Spleen (tissue), 11 donors: ENCODE measurements around the gene TTC3. TPM values are rescaled to one million over a fixed set of nuclear protein-coding genes. Genes with fewer than 3 reads are reported as not detected.

Source experiments
- DNase-seq: peaks from one replicate; pipeline ENCODE4 v3.0.0-alpha.2; 2020
- H3K27ac ChIP-seq, 8 donors: fragments of 200-600 bp; sonication (generic) in 7 of 8; 1 replicate in 4 of 8; 2 replicates in 4 of 8; pipeline versions ENCODE4 v1.5.0 to v1.8.0; 2016 to 2021; ENCODE audit warnings: inconsistent platforms in 4 of 8, mild to moderate bottlenecking in 4 of 8, moderate library complexity in 1 of 8
- H3K27me3 ChIP-seq, 7 donors: fragments of 200-600 bp; sonication (generic) in 6 of 7; replicated peaks in 1 of 7; 1 replicate in 4 of 7; 2 replicates in 3 of 7; pipeline versions ENCODE4 v1.5.0 to v1.8.0; 2016 to 2021; ENCODE audit warnings: inconsistent platforms in 3 of 7, mild to moderate bottlenecking in 1 of 7
- H3K36me3 ChIP-seq, 6 donors: fragments of 200-600 bp; sonication (generic) in 5 of 6; 1 replicate in 4 of 6; 2 replicates in 2 of 6; pipeline versions ENCODE4 v1.5.0 to v1.8.0; 2016 to 2021; ENCODE audit warnings: inconsistent platforms in 2 of 6
- H3K4me1 ChIP-seq, 6 donors: fragments of 200-600 bp; sonication (generic) in 5 of 6; 1 replicate in 3 of 6; 2 replicates in 3 of 6; pipeline versions ENCODE4 v1.5.0 to v1.8.0; 2016 to 2021; ENCODE audit warnings: inconsistent platforms in 3 of 6
- H3K4me3 ChIP-seq, 8 donors: fragments of 200-600 bp; sonication (generic) in 7 of 8; 1 replicate in 4 of 8; 2 replicates in 4 of 8; pipeline versions ENCODE4 v1.5.0 to v1.8.0; 2016 to 2021; ENCODE audit warnings: inconsistent platforms in 4 of 8, mild to moderate bottlenecking in 4 of 8, moderate library complexity in 2 of 8
- H3K9me3 ChIP-seq, 8 donors: fragments of 200-600 bp; sonication (generic) in 7 of 8; 1 replicate in 4 of 8; 2 replicates in 4 of 8; pipeline versions ENCODE4 v1.5.0 to v1.8.0; 2016 to 2021; ENCODE audit warnings: inconsistent platforms in 4 of 8
- CTCF ChIP-seq, 11 experiments: fragments of 200-600 bp in 7 of 11; fragments of 450-650 bp in 4 of 11; sonication (generic) in 4 of 11; IDR thresholded peaks in 8 of 11; conservative IDR thresholded peaks in 3 of 11; 1 replicate in 7 of 11; 2 replicates in 4 of 11; pipeline versions ENCODE4 v1.4.0 to v1.8.0; 2016 to 2021; ENCODE audit warnings: antibody characterized with exemption in 11 of 11, inconsistent platforms in 4 of 11, mild to moderate bottlenecking in 1 of 11
- POLR2A ChIP-seq, 3 donors: fragments of 450-650 bp; IDR thresholded peaks; one replicate each; pipeline ENCODE4 v1.5.1; 2017; ENCODE audit warnings: antibody characterized with exemption in 3 of 3, mild to moderate bottlenecking in 1 of 3
- POLR2AphosphoS5 ChIP-seq, 3 donors: sonication (generic); formaldehyde crosslinking; IDR thresholded peaks; one replicate each; pipeline ENCODE4 v1.5.1; 2017; ENCODE audit warnings: antibody characterized with exemption in 3 of 3
- WGBS, 5 donors: extraction: QIAGEN DNeasy Blood & Tissue Kit in 3 of 5; methylation state at CpG; one replicate each; pipeline versions ENCODE4 v1.1.5 to v1.1.7; 2013 to 2018; 5-methylcytosine and 5-hydroxymethylcytosine counted together
- intact Hi-C: fragments of 100-400 bp; cut with DNase I; formaldehyde crosslinking; loops from one replicate; pipeline ENCODE4 v1.15.0; 2023; ENCODE audit warnings: low total_unique reads
- polyA plus RNA-seq, 3 donors: library from polyadenylated mRNA; stranded (reverse); fragments of 200-250 nt; gene quantifications; one replicate each; pipeline ENCODE4 v1.2.1, GENCODE V29; 2013
- total RNA-seq, 7 donors: library from RNA; depleted of rRNA in 3 of 7; stranded (reverse); fragments of >200 nt in 3 of 7; fragmentation: NEBNext Ultra II Directional in 4 of 7; extraction: Animal tissue kit (Norgen Biotek cat#: 25700) in 4 of 7; gene quantifications; one replicate each; pipeline versions ENCODE4 v1.1.0 to v1.2.1, GENCODE V29; 2016 to 2021
- donor health status: healthy with polysubstance abuse.
- donor health status: DM: no; HTN: no; CAD: no; lungs with moderate emphysema.
- donor health status: DM: no; HTN: no; CAD: no.
- donor health status: Bipolar disorder and iron deficiency.
- donor health status: healthy.
- donor health status: DM: no; HTN: no; CAD: no.
- donor health status: DM: yes; HTN: yes; CAD: no.

TTC3 gene
- total and polyA plus RNA-seq, 10 donors: 16.0 to 143 (median 80.7) TPM

DNA sequence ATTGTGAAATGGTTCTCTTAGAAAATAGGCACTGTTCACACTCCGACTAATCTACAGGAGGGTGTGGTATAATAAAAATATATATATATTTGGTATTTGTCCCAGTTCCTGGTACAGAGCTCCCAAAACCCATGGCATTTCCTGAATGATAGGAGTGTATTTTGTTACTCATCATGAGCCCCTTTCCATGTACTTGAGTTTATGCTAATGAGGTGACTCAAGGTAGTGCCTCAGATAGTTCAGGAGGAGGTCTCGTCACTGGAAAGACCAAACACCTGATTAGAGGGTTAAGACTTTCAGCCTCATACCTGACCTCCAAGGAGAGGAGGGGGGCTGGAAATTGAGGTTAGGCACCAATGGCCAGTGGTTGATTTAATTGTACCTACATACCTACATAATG lies 57.9 kb downstream of the TTC3 start:
- Histone ChIP-seq H3K36me3 (peaks cover 2 to 99% (median 58%) of the 10 kb centered on the region in 6 donors), H3K9me3 (no peaks in the 10 kb centered on the region), H3K27ac (no peak overlapping the region), H3K4me1 (no peaks in the 10 kb centered on the region), H3K4me3 (no peak overlapping the region), H3K27me3 (no peaks in the 10 kb centered on the region)
- WGBS, 5 donors: 94 to 99% (median 98%) methylated on average over 2 of the region's 2 CpGs
- no peak for DNase-seq
- intact Hi-C loops: no loop called here
- TF ChIP-seq POLR2AphosphoS5 (IDR thresholded peaks at IDR 0.05): no peak
- TF ChIP-seq CTCF (IDR thresholded peaks at IDR 0.05 in 8 of 11, conservative IDR thresholded peaks at IDR 0.05 in 3 of 11): no peak
- no peak for TF ChIP-seq POLR2A (IDR thresholded peaks at IDR 0.05)

- intact Hi-C loops: no loop called here
- Histone ChIP-seq H3K27me3 (no peaks in the 10 kb centered on the region), H3K27ac (no peak overlapping the region), H3K4me3 (no peak overlapping the region), H3K4me1 (no peaks in the 10 kb centered on the region), H3K36me3 (peaks cover 0 to 100% (median 62%) of the 10 kb centered on the region in 6 donors), H3K9me3 (no peaks in the 10 kb centered on the region)
- WGBS, 5 donors: 61 to 83% (median 77%) methylated on average over 2 of the region's 2 CpGs
- TF ChIP-seq POLR2A (IDR thresholded peaks at IDR 0.05): no peak
- no peak for TF ChIP-seq POLR2AphosphoS5 (IDR thresholded peaks at IDR 0.05)
- no peak for TF ChIP-seq CTCF (IDR thresholded peaks at IDR 0.05 in 8 of 11, conservative IDR thresholded peaks at IDR 0.05 in 3 of 11)
- no peak for DNase-seq
Measured at GRCh38 chr21:37136261-37136660, 63.2 kb downstream of the TTC3 start.

GRCh38 chr21:37136744-37137143 lies 63.7 kb downstream of the TTC3 start:
- H3K27me3 ChIP-seq: no peaks in the 10 kb centered on the region
- H3K9me3 ChIP-seq: no peaks in the 10 kb centered on the region
- H3K27ac ChIP-seq: no peak overlapping the region
- no peak for TF ChIP-seq POLR2AphosphoS5 (IDR thresholded peaks at IDR 0.05)
- TF ChIP-seq POLR2A (IDR thresholded peaks at IDR 0.05): no peak
- no peak for TF ChIP-seq CTCF (IDR thresholded peaks at IDR 0.05 in 8 of 11, conservative IDR thresholded peaks at IDR 0.05 in 3 of 11)
- no peak overlapping the region for H3K4me3 ChIP-seq
- intact Hi-C loops: no loop called here
- no peak for DNase-seq
- no peaks in the 10 kb centered on the region for H3K4me1 ChIP-seq
- H3K36me3 ChIP-seq: peaks cover 0 to 100% (median 64%) of the 10 kb centered on the region in 6 donors

DNA sequence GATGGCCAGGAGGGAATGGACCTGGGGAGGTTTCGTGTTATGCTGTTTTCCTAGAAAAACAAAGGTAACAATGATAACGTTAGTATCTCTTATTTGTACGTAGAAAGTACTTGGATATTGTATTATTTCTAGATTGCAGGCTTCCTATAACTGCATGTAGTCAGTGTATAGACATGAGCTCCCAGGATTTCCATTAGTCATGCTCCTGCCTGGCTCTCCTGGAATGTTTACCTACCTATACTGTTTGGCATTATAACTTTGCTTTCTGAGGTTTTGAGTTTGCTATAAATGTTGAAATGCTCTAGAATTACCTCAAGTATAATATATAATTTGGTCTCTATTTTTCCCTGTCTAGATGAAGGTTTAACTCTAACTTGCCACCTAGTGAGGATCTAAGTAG lies 66.1 kb downstream of the TTC3 start:
- intact Hi-C loops: no loop called here
- Histone ChIP-seq H3K4me1 (no peaks in the 10 kb centered on the region), H3K36me3 (peaks cover 0 to 88% (median 48%) of the 10 kb centered on the region in 6 donors), H3K9me3 (no peaks in the 10 kb centered on the region), H3K27ac (peak overlapping the region in 2 of 8 donors; percentile 17 to 45), H3K4me3 (no peak overlapping the region), H3K27me3 (no peaks in the 10 kb centered on the region)
- 79 to 99% (median 97%) methylated on average over 3 of the region's 3 CpGs for WGBS, 5 donors
- DNase-seq: no peak
- TF ChIP-seq POLR2A (IDR thresholded peaks at IDR 0.05) (no peak), POLR2AphosphoS5 (IDR thresholded peaks at IDR 0.05) (no peak), CTCF (IDR thresholded peaks at IDR 0.05 in 8 of 11, conservative IDR thresholded peaks at IDR 0.05 in 3 of 11) (no peak)
